Neuronal stem cell (in vitro differentiated cells): Measurements from ENCODE around the gene PLCH2.
A peak's percentile ranks its signal among the peaks of the same experiment; 100 is the strongest.

ENCODE experiments used
- DNase-seq: peaks from one replicate; pipeline ENCODE4 v3.0.0-alpha.2; 2013; ENCODE audit warnings: low spot score
- H2AFZ ChIP-seq: one replicate; pipeline ENCODE4 v1.6.1; 2013; ENCODE audit warnings: mild to moderate bottlenecking, low read length, inconsistent platforms
- H2AK5ac ChIP-seq: 2 replicates; pipeline ENCODE4 v1.6.1; 2013; ENCODE audit warnings: low read depth, mild to moderate bottlenecking, inconsistent platforms, low read length, moderate library complexity, mixed read lengths
- H2BK120ac ChIP-seq: 2 replicates; pipeline ENCODE4 v1.6.1; 2013; ENCODE audit warnings: low read depth, mild to moderate bottlenecking, inconsistent platforms, low read length, moderate library complexity, mixed read lengths
- H2BK12ac ChIP-seq: one replicate; pipeline ENCODE4 v1.6.1; 2013; ENCODE audit warnings: low read length, inconsistent platforms
- H2BK15ac ChIP-seq: 2 replicates; pipeline ENCODE4 v1.6.1; 2013; ENCODE audit warnings: mild to moderate bottlenecking, low read length, inconsistent platforms, mixed read lengths
- H2BK5ac ChIP-seq: one replicate; pipeline ENCODE4 v1.6.1; 2013; ENCODE audit warnings: inconsistent platforms, mild to moderate bottlenecking, low read length, moderate library complexity
- H3K14ac ChIP-seq: one replicate; pipeline ENCODE4 v1.6.1; 2013; ENCODE audit warnings: low read length, inconsistent platforms
- H3K18ac ChIP-seq: 2 replicates; pipeline ENCODE4 v1.6.1; 2013; ENCODE audit warnings: low read length, inconsistent platforms
- H3K23ac ChIP-seq: 2 replicates; pipeline ENCODE4 v1.6.1; 2013; ENCODE audit warnings: low read depth, mild to moderate bottlenecking, mixed read lengths, low read length, inconsistent platforms; ENCODE audit not compliant: poor library complexity
- H3K27ac ChIP-seq: replicated peaks from 3 replicates; pipeline ENCODE4 v1.5.1; 2013; ENCODE audit warnings: low read length, inconsistent platforms
- H3K27me3 ChIP-seq, 3 experiments: 2 replicates each; pipeline ENCODE4 v1.6.1; 2013; ENCODE audit warnings: low read length in 3 of 3, mild to moderate bottlenecking in 2 of 3, inconsistent platforms in 1 of 3, low read depth in 1 of 3, mixed read lengths in 1 of 3, moderate library complexity in 1 of 3; ENCODE audit not compliant: control insufficient read depth in 3 of 3, insufficient read depth in 3 of 3
- H3K36me3 ChIP-seq, 2 donors: replicated peaks in 1 of 2; 2 replicates each; pipeline ENCODE4 v1.6.1; 2013; ENCODE audit warnings: low read length in 2 of 2; ENCODE audit not compliant: control insufficient read depth in 2 of 2, insufficient read depth in 2 of 2
- H3K4ac ChIP-seq: 2 replicates; pipeline ENCODE4 v1.6.1; 2013; ENCODE audit warnings: inconsistent platforms, mild to moderate bottlenecking, low read length, moderate library complexity
- H3K4me1 ChIP-seq, 2 donors: 1 replicate in 1 of 2; 2 replicates in 1 of 2; pipeline ENCODE4 v1.6.1; 2013; ENCODE audit warnings: low read length in 2 of 2, low read depth in 1 of 2; ENCODE audit not compliant: control insufficient read depth in 2 of 2, insufficient read depth in 1 of 2
- H3K4me2 ChIP-seq: one replicate; pipeline ENCODE4 v1.6.1; 2013; ENCODE audit warnings: mild to moderate bottlenecking, low read length, inconsistent platforms; ENCODE audit not compliant: insufficient read depth, poor library complexity, severe bottlenecking
- H3K4me3 ChIP-seq, 2 donors: 2 replicates each; pipeline ENCODE4 v1.5.1; 2013; ENCODE audit warnings: low read length in 2 of 2, mild to moderate bottlenecking in 2 of 2, inconsistent platforms in 1 of 2, moderate library complexity in 1 of 2
- H3K79me1 ChIP-seq: one replicate; pipeline ENCODE4 v1.6.1; 2013; ENCODE audit warnings: low read depth, mild to moderate bottlenecking, inconsistent platforms, low read length, moderate library complexity
- H3K9ac ChIP-seq: one replicate; pipeline ENCODE4 v1.6.1; 2013; ENCODE audit warnings: mild to moderate bottlenecking, low read depth, low read length, inconsistent platforms; ENCODE audit not compliant: poor library complexity
- H3K9me3 ChIP-seq, 2 donors: replicated peaks in 1 of 2; 2 replicates each; pipeline versions ENCODE3 to v1.6.1; 2013; ENCODE audit warnings: low read length in 2 of 2, mild to moderate bottlenecking in 2 of 2, inconsistent platforms in 1 of 2, low read depth in 1 of 2, mixed read lengths in 1 of 2, moderate library complexity in 1 of 2; ENCODE audit not compliant: control insufficient read depth in 2 of 2, insufficient read depth in 1 of 2
- H4K8ac ChIP-seq: one replicate; pipeline ENCODE4 v1.6.1; 2013; ENCODE audit warnings: low read depth, mild to moderate bottlenecking, inconsistent platforms, low read length, moderate library complexity
- H4K91ac ChIP-seq: one replicate; pipeline ENCODE4 v1.6.1; 2013; ENCODE audit warnings: low read length, low read depth, mild to moderate bottlenecking, inconsistent platforms; ENCODE audit not compliant: poor library complexity
- WGBS, 2 donors: extraction: QIAGEN DNeasy Blood & Tissue Kit; methylation state at CpG; one replicate each; pipeline ENCODE4 v1.1.7; 2013; ENCODE audit warnings: missing lambda C conversion rate in 2 of 2, mixed read lengths in 1 of 2; ENCODE audit not compliant: insufficient read length in 2 of 2, insufficient replicate concordance in 1 of 2; ENCODE audit errors: extremely low coverage in 2 of 2; 5-methylcytosine and 5-hydroxymethylcytosine counted together

PLCH2 gene

GRCh38 chr1:2489615-2490014 is 13.5 kb downstream of the PLCH2 start:
- Histone ChIP-seq H3K4me3 (no peak overlapping the region), H3K79me1 (peaks cover 2% of the 10 kb centered on the region), H4K8ac (peak overlapping the region; percentile 17), H3K14ac (peak overlapping the region; percentile 17), H4K91ac (no peak overlapping the region), H3K27me3 (peaks cover 0 to 57% (median 0%) of the 10 kb centered on the region in 3 experiments), H2AK5ac (peak overlapping the region; percentile 84), H2BK15ac (no peak overlapping the region), H3K4me1 (no peaks in the 10 kb centered on the region), H3K9me3 (peaks cover 5 to 9% of the 10 kb centered on the region in 2 donors), H3K18ac (peak overlapping the region; percentile 70), H3K9ac (no peak overlapping the region), H3K4ac (no peak overlapping the region), H3K36me3 (no peaks in the 10 kb centered on the region), H3K4me2 (no peak overlapping the region), H2AFZ (no peak overlapping the region), H3K27ac (no peak overlapping the region), H2BK12ac (no peak overlapping the region), H2BK120ac (peak overlapping the region; percentile 81), H2BK5ac (no peak overlapping the region), H3K23ac (peak overlapping the region; percentile 55)
- no peak for DNase-seq
- WGBS, 2 donors, result no CpG with 5 or more reads among the region's 14 CpGs

- peak overlapping the region; percentile 41 for H2BK12ac ChIP-seq
- H3K14ac ChIP-seq, result peak overlapping the region; percentile 56
- peaks cover 1% of the 10 kb centered on the region for H3K79me1 ChIP-seq
- peak overlapping the region; percentile 83 for H3K18ac ChIP-seq
- H2BK15ac ChIP-seq, result no peak overlapping the region
- H3K36me3 ChIP-seq, result no peaks in the 10 kb centered on the region
- peak overlapping the region; percentile 88 for H2AK5ac ChIP-seq
- DNase-seq, result no peak
- H3K4ac ChIP-seq, result no peak overlapping the region
- H3K23ac ChIP-seq, result peak overlapping the region; percentile 65
- H3K9ac ChIP-seq, result peak overlapping the region; percentile 44
- H2AFZ ChIP-seq, result no peak overlapping the region
- peaks cover 4 to 9% of the 10 kb centered on the region in 2 donors for H3K9me3 ChIP-seq
- no peak overlapping the region for H4K8ac ChIP-seq
- no peaks in the 10 kb centered on the region for H3K4me1 ChIP-seq
- no CpG with 5 or more reads among the region's 13 CpGs for WGBS, 2 donors
- H2BK120ac ChIP-seq, result no peak overlapping the region
- no peak overlapping the region for H2BK5ac ChIP-seq
- H3K27me3 ChIP-seq, result peaks cover 0 to 81% (median 0%) of the 10 kb centered on the region in 3 experiments
- H4K91ac ChIP-seq, result no peak overlapping the region
- no peak overlapping the region for H3K4me3 ChIP-seq
- H3K27ac ChIP-seq, result no peak overlapping the region
- H3K4me2 ChIP-seq, result no peak overlapping the region
Observed at GRCh38 chr1:2492091-2492490, 16.0 kb downstream of the PLCH2 start.

DNA sequence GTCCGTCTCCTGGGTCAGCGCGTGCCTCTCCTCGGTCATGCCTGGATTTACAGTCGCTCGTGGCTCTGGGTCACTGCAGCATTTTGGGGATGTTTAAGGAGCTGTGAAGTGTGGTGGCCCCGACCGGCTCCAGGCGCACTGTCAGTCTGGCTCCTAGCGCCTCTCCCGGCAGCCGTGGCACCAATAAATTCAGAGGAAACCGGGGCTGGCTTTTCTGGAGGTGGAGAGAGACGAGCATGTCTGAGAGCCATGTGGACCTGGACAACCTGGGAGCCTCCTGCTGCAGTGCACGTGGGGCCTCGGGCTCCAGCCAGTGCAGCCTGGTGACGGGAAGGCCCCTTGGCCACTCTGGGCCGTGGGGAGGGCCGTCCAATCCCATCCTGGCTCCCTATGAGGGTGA is 17.1 kb downstream of the PLCH2 start:
- Histone ChIP-seq H2BK12ac (peak overlapping the region; percentile 58), H3K4me3 (no peak overlapping the region), H3K9ac (peak overlapping the region; percentile 60), H3K4me2 (no peak overlapping the region), H2BK15ac (peak overlapping the region; percentile 85), H3K18ac (peak overlapping the region; percentile 80), H2BK5ac (peak overlapping the region; percentile 66), H2AK5ac (peak overlapping the region; percentile 70), H3K27ac (no peak overlapping the region), H3K4ac (no peak overlapping the region), H3K4me1 (no peaks in the 10 kb centered on the region), H2BK120ac (no peak overlapping the region), H2AFZ (no peak overlapping the region), H3K14ac (peak overlapping the region; percentile 56), H3K9me3 (peaks cover 3 to 9% of the 10 kb centered on the region in 2 donors), H3K27me3 (peaks cover 0 to 85% (median 0%) of the 10 kb centered on the region in 3 experiments), H3K79me1 (peaks cover 1% of the 10 kb centered on the region), H4K91ac (no peak overlapping the region), H3K36me3 (no peaks in the 10 kb centered on the region), H4K8ac (no peak overlapping the region), H3K23ac (no peak overlapping the region)
- no peak for DNase-seq
- no CpG with 5 or more reads among the region's 19 CpGs for WGBS, 2 donors

DNA sequence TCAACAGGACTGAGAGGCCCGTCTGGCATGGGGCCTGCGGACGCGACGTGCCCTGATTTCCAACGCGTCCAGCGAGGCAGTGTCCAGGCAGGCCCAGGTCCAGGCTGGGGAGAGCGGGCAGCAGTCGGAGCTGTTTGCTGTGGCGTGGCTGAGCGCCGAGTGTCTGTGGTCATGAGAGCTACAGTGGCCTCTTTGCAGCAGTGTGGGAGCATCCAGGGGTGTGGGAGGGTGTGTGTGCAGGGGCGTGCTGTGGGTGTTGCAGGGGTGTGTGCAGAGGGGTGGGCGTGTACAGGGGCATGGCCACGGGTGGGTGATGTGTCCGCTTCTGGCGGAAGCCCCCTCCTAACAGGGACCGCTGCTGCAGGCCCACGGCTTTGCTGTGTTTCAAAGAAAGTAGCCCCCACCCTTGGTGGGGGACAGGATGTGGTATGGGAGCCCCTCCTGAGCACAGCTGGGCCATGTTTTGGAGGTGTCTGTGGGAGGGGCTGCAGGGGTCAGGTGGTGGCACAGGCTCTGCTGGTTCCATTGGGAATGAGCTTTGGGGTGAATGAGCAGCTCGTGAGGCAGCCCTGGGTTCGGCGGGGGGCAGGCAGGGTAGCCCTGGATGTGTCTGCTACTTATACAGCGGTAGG is 17.7 kb downstream of the PLCH2 start:
- no peak overlapping the region for H3K4ac ChIP-seq
- no peaks in the 10 kb centered on the region for H3K4me1 ChIP-seq
- no peak overlapping the region for H3K4me2 ChIP-seq
- WGBS, 2 donors, result no CpG with 5 or more reads among the region's 24 CpGs
- peaks cover 3 to 5% of the 10 kb centered on the region in 2 donors for H3K9me3 ChIP-seq
- peak overlapping the region; percentile 85 for H2BK15ac ChIP-seq
- H2BK120ac ChIP-seq, result no peak overlapping the region
- H3K23ac ChIP-seq, result peak overlapping the region; percentile 55
- no peak overlapping the region for H3K27ac ChIP-seq
- H2BK12ac ChIP-seq, result no peak overlapping the region
- H4K8ac ChIP-seq, result no peak overlapping the region
- H3K36me3 ChIP-seq, result no peaks in the 10 kb centered on the region
- H3K14ac ChIP-seq, result no peak overlapping the region
- H3K9ac ChIP-seq, result peak overlapping the region; percentile 30
- peaks cover 0 to 80% (median 0%) of the 10 kb centered on the region in 3 experiments for H3K27me3 ChIP-seq
- peak overlapping the region; percentile 28 for H3K18ac ChIP-seq
- H2AFZ ChIP-seq, result no peak overlapping the region
- DNase-seq, result no peak
- H2AK5ac ChIP-seq, result peak overlapping the region; percentile 70
- no peak overlapping the region for H4K91ac ChIP-seq
- H3K4me3 ChIP-seq, result no peak overlapping the region
- H3K79me1 ChIP-seq, result peaks cover 1% of the 10 kb centered on the region
- H2BK5ac ChIP-seq, result peak overlapping the region; percentile 66
